ENCODE data around the gene RNF150.
A peak's percentile ranks its signal among the peaks of the same experiment; 100 is the strongest.

The RNF150 gene

DNA sequence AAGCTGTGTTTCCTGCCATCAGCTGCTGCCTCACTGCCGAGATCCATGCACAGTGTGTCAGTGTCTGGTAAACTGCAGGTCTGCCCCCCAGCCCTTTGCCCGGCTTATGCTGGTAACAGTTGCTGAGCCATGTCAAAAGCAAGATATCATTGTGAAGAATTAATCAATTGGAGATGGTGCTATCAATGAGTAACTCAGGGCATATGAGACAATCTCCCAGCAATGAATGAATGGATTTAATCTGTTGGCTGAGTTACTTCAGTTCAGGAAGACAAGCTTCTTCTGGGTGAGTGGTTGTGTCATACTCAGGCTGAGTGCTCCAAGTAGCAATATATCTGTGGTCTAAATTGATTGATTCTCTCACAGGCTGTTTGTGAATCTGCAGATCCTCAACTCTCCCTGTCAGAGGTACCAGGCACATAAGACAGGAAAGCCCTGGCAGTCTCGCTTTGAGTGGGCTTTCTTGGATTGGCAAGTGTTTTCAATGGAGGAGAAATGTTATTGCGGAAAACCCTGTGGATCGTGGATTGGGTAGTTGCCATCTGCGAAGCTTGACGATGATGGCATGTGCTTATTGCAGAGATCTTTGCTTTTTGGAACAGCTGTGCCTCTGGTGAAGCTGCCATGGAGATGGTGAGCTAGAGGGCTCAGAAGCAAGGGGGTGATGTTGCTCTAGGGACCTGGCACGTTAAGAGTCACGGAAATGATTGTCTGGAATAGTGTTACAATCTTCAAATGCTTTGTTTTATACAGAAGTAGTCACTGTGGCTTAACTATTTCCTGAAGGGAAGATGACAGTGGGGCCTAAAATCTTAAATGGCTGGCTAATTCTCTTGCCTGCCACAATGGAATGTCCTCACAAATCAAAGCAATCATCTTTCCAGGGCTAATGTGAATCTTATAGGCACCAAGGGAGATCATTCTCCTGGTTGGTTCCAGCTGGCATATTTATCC is 229.5 kb downstream of the RNF150 start:
- no peak for DNase-seq

DNA sequence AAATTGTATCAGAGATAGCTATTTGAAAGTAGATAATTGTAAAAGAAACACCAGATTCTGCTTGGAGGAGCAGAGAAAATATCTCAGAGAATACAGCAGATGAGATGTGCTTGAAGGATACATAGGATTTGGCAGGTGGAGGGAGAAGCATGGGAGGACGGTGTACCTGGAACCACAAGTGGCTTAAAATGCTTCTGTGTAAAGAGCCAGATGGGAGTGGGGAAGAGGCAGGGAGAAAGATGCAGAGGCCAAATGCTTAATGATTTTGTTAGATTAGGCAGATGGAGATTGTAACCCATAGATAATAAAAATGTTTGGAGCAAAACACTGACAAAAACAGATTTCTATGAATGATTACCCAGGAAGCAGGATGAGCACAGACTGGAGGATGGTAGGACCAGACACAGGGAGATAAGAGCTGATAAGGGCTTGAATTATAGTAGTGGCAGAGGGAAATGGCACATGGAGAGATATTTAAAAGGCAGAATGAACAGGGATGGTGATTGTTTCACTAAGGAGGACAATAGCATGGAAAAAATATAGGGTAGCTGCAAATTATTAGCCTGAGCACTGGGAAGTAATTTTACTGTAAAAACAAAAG is 231.4 kb downstream of the RNF150 start:
- no peak for DNase-seq

DNA sequence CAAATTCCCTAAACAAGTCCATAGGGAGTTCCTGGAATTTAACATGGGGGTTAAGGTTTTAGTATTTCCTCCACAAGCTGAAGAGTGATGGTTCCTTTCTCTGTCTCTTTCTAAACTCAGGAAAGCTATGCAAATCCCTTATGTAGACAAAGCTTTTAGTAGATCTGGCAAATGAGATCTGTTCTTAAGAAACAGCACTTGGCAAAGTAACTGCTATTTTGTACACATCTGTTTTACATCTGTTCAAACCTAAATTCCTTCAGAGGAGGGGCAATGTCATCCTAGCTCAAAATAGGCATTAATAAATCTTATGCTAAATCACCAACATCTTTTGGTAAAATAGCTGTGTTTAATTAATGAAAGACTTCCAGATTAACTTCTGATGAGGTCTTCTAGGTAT is 239.3 kb downstream of the RNF150 start:
- no peak for DNase-seq

DNA sequence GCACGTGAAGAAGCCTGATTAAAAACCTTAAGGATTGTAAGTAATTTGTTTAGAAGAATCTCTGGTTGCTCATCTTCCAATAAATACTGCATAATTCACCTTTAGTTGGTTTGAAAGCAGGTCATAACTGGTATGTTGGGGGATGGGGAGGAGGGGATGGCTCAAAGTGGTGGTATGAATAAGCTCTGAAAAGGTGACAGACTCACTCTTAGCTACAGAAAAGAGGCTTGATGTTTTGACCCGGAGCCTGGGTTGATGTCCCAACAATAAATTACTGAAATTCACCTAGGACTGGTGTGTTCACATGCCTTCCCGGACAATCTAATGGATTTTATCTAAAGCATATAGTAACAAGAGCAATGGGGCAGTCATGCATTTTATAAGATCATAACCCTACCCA is 245.2 kb downstream of the RNF150 start:
- no peak for DNase-seq

DNA sequence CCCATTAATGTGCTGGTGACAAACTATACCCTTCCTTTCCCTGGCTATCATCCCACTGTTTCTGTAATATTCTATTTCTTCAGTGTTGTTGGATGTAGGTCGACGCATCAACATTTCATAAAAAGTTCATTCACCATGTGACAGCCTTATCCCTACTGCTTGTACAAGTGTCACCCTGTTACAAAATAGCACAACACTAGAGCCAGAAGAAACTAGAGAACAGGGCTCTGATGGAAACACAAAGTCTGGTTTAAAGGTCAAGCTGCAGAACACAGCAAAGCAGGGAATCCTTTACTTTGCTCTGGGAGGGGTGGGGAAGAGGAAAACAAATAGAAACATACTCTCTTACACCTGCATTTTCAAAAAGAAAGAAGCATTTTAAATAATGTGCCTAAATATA is 245.8 kb downstream of the RNF150 start:
- DNase-seq: no peak

DNA sequence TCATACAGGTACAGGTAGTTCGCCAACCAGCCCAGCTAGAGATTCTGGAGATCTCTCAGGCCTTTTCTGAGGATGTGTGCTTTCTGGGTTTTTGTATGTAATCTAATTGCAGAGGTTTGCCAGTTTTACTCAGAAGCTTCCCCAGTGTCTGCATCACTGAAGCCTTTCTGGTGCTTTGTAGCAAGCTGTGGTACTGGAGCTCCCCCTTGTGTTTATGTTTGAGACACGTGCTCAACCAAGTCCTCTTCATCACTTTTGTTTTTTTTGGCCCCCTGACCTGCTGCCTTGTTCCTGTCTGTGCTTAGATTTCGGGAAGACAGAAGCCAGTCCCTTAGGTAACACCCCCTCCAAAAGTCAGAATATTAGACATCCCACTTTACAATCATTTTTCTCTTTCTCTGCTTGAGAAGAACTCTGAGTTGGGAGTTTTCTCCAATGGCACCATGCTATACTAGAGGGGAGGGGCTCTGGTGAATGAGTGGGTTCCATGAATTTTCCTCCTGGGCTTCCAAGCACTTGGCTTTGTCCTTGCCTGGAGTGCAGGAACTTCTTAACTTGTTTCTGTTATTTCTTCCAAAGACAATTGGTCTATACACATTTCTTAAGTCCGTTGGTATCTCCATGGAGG is 248.7 kb downstream of the RNF150 start:
- DNase-seq: peak; percentile 53

DNA sequence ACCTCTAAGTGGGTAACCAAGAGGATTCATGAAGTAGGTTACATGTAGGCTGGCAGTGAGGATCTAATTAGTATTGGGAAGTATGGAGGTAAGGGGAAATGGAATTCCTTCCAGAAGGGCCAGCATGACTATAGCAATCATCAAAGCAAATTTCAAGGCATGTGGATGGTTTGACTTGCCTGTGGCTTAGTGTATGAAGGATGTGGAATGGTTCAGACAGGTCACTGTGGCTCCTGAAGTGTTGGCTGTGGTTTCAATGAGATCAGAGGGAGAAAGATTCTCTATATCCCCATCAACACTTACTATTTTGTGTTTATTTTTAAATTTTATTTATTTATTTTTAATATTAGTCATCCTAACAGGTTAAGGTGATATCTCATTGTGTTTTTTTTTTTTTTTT is 255.5 kb downstream of the RNF150 start:
- DNase-seq: no peak

DNA sequence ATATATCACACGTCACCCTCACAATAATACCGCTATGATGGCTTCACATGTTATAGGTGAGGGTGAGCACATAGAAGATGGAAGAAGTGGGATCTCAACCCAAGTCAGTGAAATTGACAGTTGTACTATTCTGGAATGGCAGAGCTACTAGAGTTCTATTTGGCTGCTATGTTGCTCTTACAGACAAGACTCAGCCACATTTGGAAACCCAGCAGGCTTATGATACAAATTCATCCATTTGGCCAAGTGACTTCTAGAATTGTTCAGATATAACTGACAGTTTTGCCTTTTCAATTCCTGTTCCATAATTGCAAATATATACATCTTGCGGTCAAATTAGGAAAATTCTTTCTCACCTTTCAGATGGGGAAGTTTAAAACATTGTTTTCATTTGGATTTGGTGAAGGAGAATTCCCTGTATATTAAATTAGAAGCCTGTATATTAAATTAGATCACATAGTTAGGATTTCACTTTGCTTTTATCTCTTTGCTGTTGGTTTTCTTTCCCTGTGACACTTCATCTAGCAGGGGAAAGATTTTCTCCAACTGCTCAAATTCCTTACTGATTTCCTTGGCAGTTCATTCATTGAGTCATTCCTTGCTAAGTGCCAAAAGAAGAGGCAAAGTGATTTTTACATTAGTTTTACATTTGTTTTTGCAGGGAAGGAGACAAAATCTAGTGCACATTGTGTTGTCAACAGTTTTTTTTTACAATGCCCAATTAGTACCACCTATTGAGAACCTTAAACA is 256.5 kb downstream of the RNF150 start:
- DNase-seq: no peak

DNA sequence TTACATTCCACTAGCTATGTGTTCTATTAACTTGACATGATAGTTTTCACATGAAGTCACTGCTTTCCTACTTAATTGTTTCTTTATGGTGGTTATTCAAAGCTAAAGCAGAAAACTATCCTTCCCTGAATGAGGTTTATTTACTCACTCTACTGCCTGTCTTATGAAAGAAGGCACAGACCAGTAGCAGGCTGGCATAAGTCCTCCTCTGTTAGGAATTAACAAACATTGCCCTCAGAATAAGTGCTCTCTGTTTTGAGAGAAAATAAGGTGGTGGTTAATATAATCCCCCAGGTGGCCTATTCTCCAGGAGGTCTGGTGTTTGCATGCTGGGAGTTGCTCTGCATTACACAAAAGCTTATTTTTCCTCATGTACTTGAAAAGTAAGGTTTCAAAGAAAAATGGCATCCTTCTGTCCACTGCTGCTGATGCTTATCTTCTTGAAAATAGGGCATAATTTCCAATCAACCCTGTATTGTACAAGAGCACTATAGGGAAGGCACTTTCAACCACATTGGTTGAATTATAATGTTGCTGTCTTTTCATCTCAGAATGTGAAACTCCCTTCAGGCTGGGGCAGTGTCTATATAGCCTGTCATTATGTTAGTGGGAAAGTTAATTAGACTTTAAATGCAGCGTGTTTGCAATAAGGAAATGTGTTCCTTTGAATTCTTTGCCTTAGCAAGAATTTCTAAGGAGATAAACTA is 257.4 kb downstream of the RNF150 start:
- peak; percentile 57 for DNase-seq

DNA sequence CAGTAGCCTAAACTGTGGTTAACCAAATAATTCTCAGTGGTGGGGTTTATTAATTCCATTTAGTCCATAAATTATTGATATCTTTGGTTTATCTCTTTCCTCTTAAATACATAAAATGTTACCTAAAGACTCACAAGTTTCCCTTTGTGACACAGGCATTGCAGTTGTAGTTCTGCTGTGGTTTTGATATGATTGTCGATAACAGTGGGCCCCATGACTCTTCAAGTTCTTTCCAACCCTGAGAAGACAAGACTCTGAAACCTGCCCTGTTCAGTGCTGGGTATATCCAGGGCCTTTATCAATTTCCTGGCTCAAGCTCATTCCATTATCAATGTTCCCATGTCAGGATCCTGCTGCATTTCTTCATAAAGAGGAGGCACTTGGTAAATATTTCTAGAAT is 259.2 kb downstream of the RNF150 start:
- no peak for DNase-seq

DNA sequence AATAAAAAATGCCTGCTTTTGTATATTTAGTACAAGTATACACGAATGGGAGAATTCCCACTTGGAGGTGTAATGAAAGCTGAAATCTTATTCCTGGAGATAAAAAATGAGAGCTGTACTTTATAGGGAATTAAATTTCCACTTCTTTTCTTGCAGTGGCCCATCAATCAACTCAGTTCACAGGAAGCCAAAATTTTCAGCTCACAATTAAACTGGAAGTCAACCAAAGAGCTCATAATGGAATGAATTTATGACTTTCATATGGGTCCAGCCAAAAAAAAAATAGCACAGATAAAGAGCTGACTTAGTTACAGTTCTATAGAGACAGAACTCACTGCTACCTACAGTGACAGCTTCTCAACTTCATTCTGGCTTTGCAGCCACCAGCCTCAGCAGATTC is 261.9 kb downstream of the RNF150 start:
- DNase-seq: no peak

DNA sequence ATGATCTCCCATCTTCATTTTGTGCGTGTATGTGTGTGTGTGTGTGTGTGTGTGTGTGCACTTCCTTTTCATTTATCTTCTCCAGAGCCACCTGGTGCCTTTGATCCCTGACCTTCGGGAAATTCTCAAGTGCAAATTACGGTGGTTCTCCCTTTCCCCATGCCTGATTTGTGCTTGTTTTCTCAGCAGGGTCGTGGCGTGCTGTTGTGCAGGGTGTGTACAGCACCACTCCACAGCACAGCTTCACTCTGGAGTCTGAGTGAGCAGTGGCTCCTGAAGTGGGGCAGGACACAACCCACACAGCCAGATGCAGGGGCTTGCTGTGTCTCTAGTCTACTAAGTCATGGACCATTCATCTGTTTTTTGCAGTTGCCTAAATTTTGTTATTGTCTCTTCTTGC is 262.8 kb downstream of the RNF150 start:
- no peak for DNase-seq

DNA sequence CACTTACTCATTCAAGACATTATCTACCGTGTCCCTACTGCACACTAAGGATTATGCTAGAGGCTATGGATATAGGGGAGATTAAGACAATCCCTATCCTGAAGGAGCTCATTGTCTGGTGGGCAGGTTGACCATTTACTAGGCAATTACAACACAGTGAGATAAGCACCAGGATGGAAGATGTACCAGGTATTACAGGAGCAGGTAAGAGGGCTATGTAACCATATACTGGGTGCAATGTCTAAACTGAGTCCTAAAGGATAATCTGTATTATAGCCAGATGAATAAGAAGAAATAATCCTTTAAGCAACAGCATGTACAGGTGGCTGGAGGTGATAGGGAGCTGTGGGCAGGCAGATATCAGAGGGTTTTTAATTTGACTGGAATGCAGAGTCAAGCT is 263.8 kb downstream of the RNF150 start:
- no peak for DNase-seq

DNA sequence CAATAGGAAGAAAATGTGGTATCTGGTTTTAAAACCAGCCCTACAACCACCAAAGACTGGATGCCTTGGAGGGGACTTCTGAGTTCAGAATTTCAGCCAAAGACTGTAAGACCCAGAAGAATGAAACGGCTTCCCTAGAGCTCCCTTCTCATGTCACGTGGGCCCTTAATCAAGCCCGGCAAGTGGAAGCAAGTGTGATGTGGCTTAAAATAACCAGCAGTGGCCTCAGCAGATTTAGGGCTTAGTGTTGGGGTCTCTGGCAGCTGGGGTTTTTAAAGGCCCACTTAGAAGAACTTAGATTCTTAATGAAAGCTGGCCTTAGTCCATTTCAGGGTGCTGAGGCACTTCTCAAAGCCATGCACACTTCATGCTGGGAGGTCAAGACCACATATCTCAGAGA is 265.9 kb downstream of the RNF150 start:
- DNase-seq: no peak

DNA sequence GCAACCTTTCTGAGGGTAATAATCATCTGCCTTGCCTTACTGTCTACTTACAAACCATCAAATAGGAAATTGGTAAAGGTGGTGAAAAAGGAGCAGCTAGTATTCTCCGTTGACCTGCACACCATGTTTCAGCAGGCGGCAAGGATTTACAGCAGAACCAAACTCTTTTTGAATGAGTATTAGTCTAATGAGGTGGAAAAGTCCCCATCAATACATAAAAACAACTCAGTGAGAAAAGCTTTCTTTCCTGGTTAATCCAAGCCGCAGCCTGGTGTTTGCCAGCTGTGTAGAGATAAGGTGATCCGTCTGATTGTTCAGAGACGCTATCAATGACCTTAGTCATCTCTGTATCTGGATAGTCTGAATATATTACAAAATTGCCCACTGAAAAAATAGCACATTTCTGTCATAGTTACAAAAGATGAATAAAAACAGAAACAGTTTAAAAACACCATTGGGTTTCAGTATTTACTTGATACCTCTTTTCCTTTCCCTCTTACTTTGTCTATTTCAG is 266.7 kb downstream of the RNF150 start:
- no peak for DNase-seq

DNA sequence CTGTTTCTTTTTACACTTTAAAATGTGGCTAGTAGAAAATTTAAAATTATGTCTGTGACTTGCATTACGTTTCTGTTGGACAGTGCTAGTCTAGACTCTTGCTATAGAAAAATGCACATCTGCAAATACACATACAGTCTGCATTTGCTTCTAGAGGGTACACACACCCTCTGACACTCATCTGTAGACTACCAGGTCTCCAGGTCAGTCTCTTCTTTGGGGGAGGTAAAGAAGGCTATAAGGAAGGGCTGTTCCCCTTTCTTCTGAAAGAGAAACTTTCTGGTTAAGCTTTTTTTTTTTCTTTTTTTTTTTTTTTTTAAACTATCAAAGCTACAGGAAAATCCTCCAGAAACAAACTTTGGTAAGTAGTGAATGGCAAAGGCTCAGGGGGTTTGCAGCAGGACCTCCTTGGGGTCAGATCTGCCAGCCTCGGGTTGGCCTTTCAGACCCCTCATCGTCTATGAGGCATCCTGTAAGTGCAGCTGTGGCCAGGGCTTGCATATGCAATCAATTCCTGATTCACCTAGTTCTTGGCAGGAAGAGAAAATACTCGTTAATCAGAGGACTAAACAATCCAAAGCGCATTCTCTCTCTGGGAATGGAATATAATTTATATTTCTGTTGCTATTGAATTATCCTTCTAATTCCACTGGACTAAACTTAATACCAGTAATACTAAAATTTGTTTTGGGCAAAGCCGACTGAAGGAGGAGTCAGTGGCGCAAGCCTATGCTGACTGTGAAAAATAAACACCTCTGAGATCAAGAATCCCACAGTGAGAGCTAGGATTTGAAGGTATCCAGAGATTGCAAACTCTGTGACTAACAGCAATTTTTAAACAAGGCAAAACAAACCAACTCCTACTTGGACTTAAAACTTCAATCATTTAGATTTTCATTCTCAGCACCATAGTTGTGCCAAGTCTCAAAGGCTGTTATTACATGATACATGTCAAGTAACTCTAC is 267.7 kb downstream of the RNF150 start:
- DNase-seq: no peak

DNA sequence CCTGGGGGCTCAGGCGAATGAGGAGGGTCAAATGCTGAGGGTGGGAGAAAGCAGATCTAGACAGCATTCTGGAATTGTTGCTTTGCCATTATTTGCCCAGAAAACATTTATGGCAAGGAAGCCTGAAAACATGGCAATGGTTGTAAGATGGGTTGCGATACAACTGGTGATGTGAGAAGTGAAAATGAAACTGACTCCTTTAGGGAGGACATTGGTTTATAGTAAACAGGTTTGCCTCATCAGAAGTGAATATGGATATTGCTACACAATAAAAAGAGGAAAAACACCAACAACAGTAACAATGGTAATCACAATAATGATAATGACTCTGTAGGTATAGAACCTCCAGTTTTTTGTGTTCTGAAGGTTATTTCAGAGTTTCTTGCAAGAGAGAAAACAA is 270.1 kb downstream of the RNF150 start:
- DNase-seq: no peak

DNA sequence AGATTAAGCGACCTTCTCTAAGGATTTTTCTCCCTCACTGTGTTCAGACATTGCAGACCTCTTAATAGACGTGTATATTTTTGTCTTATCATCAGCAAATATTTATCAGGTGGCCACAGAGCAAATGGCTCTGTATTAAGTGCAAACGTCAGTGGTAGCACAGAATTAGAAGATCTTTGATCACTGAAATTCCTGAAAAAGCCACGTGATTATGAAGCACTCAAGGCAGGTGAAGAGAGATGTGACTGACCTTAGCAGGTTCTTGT is 271.2 kb downstream of the RNF150 start:
- DNase-seq: no peak

DNA sequence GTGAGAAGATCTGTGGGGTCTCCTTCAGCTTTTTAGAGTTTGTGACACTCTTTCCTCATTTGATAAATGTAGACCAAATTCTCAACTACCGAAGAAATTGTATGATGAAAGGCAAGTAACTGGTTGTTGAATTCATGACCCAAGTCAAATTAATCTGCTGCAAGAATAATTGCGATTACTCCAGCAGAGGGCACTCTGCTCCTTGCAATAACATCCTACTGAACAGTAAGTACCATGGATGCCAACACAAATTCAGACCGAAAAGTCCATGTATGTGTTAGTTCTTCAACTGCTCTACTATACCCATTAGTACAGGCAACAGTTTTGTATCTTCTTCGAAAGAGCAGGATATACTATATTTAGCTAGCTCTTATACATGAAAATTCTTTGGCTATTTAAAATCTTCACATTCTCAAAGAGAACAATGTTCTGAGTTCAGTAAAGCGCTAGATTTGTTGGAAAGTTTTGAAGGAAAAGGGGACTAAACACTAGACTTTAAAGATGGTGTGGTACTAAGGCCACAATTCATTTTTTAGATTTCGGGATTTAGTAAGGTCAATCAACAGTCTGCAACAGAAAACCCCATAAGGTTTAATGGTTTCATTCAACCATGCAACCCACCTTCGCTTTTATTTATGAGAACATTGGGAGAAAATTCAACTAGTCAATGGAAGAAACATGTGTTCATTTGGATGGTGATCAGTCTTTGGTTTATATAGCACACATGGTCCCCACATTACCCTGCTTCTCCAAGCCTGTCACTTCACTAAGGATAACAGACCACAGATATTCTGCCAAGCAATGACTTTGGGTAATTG is 271.7 kb downstream of the RNF150 start:
- DNase-seq: peak; percentile 64

DNA sequence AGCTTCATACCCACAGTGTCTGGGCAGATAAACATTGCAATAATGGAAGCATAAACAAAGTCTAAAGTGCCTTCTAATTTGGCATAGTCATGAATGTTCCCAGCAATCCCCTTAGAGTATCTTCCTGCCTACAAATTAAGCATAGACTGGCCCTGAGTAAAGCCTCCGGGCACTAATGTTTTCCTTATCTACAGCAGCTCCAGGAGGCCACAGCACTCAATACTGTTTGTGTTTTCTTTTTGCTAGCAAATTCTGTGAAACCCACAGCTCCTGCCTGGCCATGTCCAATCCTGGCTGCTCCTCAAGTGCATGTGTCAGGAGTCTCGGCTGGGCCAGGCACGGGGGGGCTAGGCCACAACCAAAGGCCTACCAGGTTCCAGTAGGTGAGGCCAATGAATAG is 274.4 kb downstream of the RNF150 start:
- DNase-seq: no peak

DNA sequence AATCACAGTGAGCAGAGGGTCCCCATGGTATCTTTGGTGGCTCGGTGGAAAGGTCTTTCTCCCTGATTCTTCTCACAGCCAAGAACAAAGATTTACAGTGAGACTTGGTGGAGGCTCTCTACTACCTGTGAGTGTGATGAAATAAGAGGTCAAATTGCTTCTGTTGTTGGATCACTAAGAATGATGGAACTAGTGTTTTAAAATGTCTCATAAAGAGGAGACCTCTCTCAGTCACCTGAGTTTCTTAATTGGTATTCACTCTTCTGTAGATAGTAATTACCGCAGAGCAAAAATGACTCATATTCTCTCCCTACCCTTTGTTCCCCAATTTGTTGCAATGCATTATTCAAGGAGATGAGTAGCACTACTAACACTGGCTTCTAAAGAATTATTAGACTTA is 276.2 kb downstream of the RNF150 start:
- DNase-seq: no peak

All from NCI-H345 (cell line).